Measurements from ENCODE around the gene AGRN. TPM values are rescaled to one million over a fixed set of nuclear protein-coding genes. Genes with fewer than 3 reads are reported as not detected.

The AGRN gene
- total and polyA plus RNA-seq, 2 of the 4 experiments (the other 2 are of a cell fraction) = 8.1 to 115 TPM

DNA sequence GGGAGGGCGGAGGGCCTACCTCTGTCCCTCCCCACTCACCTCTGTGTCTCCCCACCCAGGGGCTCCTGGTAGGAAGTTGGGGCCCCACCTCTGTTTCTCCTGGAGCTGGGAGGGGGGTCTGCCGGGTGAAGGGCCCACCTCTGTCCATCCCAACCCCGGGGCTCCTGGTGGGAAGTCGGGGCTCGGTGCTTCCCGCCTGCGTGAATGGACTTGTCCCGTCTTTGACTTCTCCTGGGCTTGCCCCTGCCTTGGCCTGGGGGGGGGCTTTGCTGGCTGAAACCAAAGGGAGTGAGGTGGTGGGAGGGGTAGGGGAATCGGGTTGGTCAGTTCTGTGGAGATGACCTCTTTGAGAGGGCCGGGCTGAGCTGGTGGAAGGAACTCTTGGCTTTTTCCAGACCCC lies 5.8 kb downstream of the AGRN start:
- ATAC-seq (ENCODE audit: low read depth) (no peak), DNase-seq (no peak)
- intact Hi-C loops (cut with micrococcal nuclease) (no loop called here), dilution Hi-C loops (cut with HindIII; ENCODE audit: low sequenced_read_pairs, unreplicated experiment) (no loop called here), in situ Hi-C loops (cut with MboI; ENCODE audit: low sequenced_read_pairs) (no loop called here)
- H3K18ac ChIP-seq (ENCODE audit: low read depth, low read length) = no peak overlapping the region
- peaks cover 66% of the 10 kb centered on the region for H4K20me1 ChIP-seq (ENCODE audit: insufficient read depth, low read length)
- H3K27ac ChIP-seq (ENCODE audit: insufficient read depth, low read length) = no peak overlapping the region
- H3K9me3 ChIP-seq (ENCODE audit: control insufficient read depth, insufficient read depth, low read length) = no peaks in the 10 kb centered on the region
- no peak overlapping the region for H2AK9ac ChIP-seq (replicated peaks; ENCODE audit: low read depth, low read length, poor library complexity)
- H3K9me1 ChIP-seq (ENCODE audit: insufficient read depth, low read length) = peaks cover 2% of the 10 kb centered on the region; the same call in 1 of the 2 replicates
- no peaks in the 10 kb centered on the region for H3K27me3 ChIP-seq (ENCODE audit: control insufficient read depth, insufficient read depth, low read length)
- no peak overlapping the region for H3K23ac ChIP-seq (ENCODE audit: low read depth, low read length)
- ChIA-PET CTCF (no interaction called here), POLR2A (ENCODE audit: unreplicated experiment) (no interaction called here)
- no peak overlapping the region for H2BK5ac ChIP-seq (ENCODE audit: low read depth, low read length, poor library complexity, severe bottlenecking)
- WGBS, 2 experiments (ENCODE audit: extremely low coverage in 2 of 2, insufficient read length in 1 of 2) = no CpG with 5 or more reads among the region's 10 CpGs
- H3K4me2 ChIP-seq (ENCODE audit: low read depth, low read length) = no peak overlapping the region
- H3K4ac ChIP-seq (ENCODE audit: low read depth, low read length) = no peak overlapping the region
- no peak overlapping the region for H4K8ac ChIP-seq (ENCODE audit: low read depth in 2 of 2, low read length in 2 of 2)
- H2BK15ac ChIP-seq (ENCODE audit: low read depth, low read length) = no peak overlapping the region
- H3K4me1 ChIP-seq (ENCODE audit: control insufficient read depth, insufficient read depth, low read length) = peaks cover 20% of the 10 kb centered on the region
- peaks cover 22 to 68% of the 10 kb centered on the region in 2 experiments for H3K79me1 ChIP-seq (ENCODE audit: low read depth in 1 of 2, low read length in 2 of 2)
- no peak overlapping the region for H2BK120ac ChIP-seq (ENCODE audit: low read depth, low read length)
- no peak overlapping the region for H3K4me3 ChIP-seq (ENCODE audit: insufficient read depth, low read depth, low read length)
- TF ChIP-seq, protein P1, sequence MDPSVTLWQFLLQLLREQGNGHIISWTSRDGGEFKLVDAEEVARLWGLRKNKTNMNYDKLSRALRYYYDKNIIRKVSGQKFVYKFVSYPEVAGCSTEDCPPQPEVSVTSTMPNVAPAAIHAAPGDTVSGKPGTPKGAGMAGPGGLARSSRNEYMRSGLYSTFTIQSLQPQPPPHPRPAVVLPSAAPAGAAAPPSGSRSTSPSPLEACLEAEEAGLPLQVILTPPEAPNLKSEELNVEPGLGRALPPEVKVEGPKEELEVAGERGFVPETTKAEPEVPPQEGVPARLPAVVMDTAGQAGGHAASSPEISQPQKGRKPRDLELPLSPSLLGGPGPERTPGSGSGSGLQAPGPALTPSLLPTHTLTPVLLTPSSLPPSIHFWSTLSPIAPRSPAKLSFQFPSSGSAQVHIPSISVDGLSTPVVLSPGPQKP (IDR thresholded peaks at IDR 0.05; ENCODE audit: borderline replicate concordance, low read depth, low read length) = no peak
- TF ChIP-seq CTCF (conservative IDR thresholded peaks at IDR 0.05; ENCODE audit: low read depth, low read length) (no peak), USF2 (IDR thresholded peaks at IDR 0.05; ENCODE audit: low read depth, low read length) (no peak), RCOR1 (IDR thresholded peaks at IDR 0.05; ENCODE audit: insufficient replicate concordance, low read length) (no peak), MXI1 (IDR thresholded peaks at IDR 0.05; ENCODE audit: borderline replicate concordance, low read depth, low read length) (no peak), NFE2L2 (IDR thresholded peaks at IDR 0.05; ENCODE audit: low read depth, low read length) (no peak), BHLHE40 (IDR thresholded peaks at IDR 0.05; ENCODE audit: low read depth, low read length) (no peak), CHD1 (IDR thresholded peaks at IDR 0.05; ENCODE audit: low read depth, low read length) (no peak), POLR2A (IDR thresholded peaks at IDR 0.05; ENCODE audit: low read depth, low read length) (no peak), RAD21 (IDR thresholded peaks at IDR 0.05; ENCODE audit: low read length) (no peak), MAFK (IDR thresholded peaks at IDR 0.05; ENCODE audit: low read depth, low read length) (no peak), RFX5 (IDR thresholded peaks at IDR 0.05; ENCODE audit: low read depth, low read length) (no peak), CEBPB (IDR thresholded peaks at IDR 0.05; ENCODE audit: low read depth, low read length) (no peak), FOS (IDR thresholded peaks at IDR 0.05; ENCODE audit: low read depth, low read length) (no peak), MAZ (IDR thresholded peaks at IDR 0.05; ENCODE audit: borderline replicate concordance, low read depth, low read length) (no peak), SMC3 (IDR thresholded peaks at IDR 0.05; ENCODE audit: low read depth, low read length) (no peak)
- no peak overlapping the region for H3K9ac ChIP-seq (ENCODE audit: low read depth, low read length)
- no peak overlapping the region for H2BK20ac ChIP-seq (ENCODE audit: low read depth, low read length)
- no peak overlapping the region for H2AFZ ChIP-seq (replicated peaks; ENCODE audit: low read length, poor library complexity)
- peaks cover 28% of the 10 kb centered on the region for H3K36me3 ChIP-seq (ENCODE audit: control insufficient read depth, insufficient read depth, low read length)
- H4K5ac ChIP-seq (ENCODE audit: low read depth, low read length) = no peak overlapping the region
- no peak overlapping the region for H3K56ac ChIP-seq (ENCODE audit: extremely low read depth, insufficient read depth, low read length)
- no peak overlapping the region for H4K91ac ChIP-seq (ENCODE audit: insufficient read depth, low read depth, low read length)
- no TSS peak for BruUV-seq (replicated peaks)
- no peak overlapping the region for H2AK5ac ChIP-seq (ENCODE audit: low read depth, low read length)
- H3K14ac ChIP-seq (replicated peaks; ENCODE audit: low read depth, low read length) = no peak overlapping the region

Data from IMR-90 (cell line).